ENCODE results near the gene CHST8.
A peak's percentile ranks its signal among the peaks of the same experiment; 100 is the strongest.

DNA sequence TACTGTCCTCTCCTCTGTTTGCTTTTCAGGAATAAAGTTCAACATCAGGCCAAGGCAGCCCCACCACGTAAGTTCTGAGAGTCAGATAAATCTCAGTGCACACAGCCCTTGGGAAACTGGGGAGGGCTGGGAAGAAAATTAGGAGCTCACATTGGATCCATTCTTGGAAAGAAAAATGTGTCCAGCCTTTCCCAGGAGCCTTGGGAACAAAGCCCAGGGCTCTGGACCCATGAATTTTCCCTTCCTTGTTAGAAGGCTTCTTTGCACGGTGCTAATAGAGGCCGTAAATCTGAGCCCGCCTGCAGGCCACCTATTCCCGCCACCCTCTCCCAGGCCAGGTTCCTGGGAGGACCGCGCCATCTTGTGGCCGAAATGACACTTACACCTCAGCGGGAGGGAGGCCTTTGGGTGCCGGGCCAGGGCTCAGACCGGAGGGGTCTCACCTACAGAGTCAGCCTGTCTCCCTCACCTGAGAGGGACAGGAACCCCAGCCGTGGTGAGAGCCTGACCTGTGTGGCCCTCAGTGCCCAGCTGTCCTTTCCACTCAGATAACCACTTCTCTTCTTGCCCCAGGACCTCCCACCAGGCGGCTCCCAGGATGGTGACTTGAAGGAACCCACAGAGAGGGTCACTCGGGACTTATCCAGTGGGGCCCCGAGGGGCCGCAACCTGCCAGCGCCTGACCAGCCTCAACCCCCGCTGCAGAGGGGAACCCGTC, 149.8 kb downstream of the CHST8 start:
- TF ChIP-seq CTCF (IDR thresholded peaks at IDR 0.05; ENCODE audit: low read depth, low read length, missing input control) (peak; percentile 89), SP1 (IDR thresholded peaks at IDR 0.05) (no peak), ATF3 (IDR thresholded peaks at IDR 0.05) (no peak), YY1 (IDR thresholded peaks at IDR 0.05) (no peak), EGR1 (IDR thresholded peaks at IDR 0.05; ENCODE audit: low read depth in 2 of 2) (no peak), RAD21 (IDR thresholded peaks at IDR 0.05) (peak; percentile 96 to 97), FOXA2 (IDR thresholded peaks at IDR 0.05) (no peak), ZBTB33 (IDR thresholded peaks at IDR 0.05) (no peak)
- TF ChIP-seq, protein P1, sequence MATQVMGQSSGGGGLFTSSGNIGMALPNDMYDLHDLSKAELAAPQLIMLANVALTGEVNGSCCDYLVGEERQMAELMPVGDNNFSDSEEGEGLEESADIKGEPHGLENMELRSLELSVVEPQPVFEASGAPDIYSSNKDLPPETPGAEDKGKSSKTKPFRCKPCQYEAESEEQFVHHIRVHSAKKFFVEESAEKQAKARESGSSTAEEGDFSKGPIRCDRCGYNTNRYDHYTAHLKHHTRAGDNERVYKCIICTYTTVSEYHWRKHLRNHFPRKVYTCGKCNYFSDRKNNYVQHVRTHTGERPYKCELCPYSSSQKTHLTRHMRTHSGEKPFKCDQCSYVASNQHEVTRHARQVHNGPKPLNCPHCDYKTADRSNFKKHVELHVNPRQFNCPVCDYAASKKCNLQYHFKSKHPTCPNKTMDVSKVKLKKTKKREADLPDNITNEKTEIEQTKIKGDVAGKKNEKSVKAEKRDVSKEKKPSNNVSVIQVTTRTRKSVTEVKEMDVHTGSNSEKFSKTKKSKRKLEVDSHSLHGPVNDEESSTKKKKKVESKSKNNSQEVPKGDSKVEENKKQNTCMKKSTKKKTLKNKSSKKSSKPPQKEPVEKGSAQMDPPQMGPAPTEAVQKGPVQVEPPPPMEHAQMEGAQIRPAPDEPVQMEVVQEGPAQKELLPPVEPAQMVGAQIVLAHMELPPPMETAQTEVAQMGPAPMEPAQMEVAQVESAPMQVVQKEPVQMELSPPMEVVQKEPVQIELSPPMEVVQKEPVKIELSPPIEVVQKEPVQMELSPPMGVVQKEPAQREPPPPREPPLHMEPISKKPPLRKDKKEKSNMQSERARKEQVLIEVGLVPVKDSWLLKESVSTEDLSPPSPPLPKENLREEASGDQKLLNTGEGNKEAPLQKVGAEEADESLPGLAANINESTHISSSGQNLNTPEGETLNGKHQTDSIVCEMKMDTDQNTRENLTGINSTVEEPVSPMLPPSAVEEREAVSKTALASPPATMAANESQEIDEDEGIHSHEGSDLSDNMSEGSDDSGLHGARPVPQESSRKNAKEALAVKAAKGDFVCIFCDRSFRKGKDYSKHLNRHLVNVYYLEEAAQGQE (IDR thresholded peaks at IDR 0.05): no peak
- TF ChIP-seq, protein P2, sequence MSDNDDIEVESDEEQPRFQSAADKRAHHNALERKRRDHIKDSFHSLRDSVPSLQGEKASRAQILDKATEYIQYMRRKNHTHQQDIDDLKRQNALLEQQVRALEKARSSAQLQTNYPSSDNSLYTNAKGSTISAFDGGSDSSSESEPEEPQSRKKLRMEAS (IDR thresholded peaks at IDR 0.05): no peak
